Body of pancreas (tissue), 4 donors: ENCODE results near the gene USP31.

Experiments used
- POLR2A ChIP-seq, 3 donors: fragments of 450-650 bp; IDR thresholded peaks; one replicate each; pipeline ENCODE4 v1.6.1; 2016; ENCODE audit warnings: antibody characterized with exemption in 3 of 3, mild to moderate bottlenecking in 2 of 3
- TF ChIP-seq, protein P1 (sequence below), 7 experiments: fragments of 450-650 bp in 4 of 7; fragments of 200-600 bp in 3 of 7; sonication (generic) in 3 of 7; IDR thresholded peaks; one replicate each; pipeline ENCODE4 v1.5.1; 2016 to 2019; ENCODE audit warnings: antibody characterized with exemption in 7 of 7

DNA sequence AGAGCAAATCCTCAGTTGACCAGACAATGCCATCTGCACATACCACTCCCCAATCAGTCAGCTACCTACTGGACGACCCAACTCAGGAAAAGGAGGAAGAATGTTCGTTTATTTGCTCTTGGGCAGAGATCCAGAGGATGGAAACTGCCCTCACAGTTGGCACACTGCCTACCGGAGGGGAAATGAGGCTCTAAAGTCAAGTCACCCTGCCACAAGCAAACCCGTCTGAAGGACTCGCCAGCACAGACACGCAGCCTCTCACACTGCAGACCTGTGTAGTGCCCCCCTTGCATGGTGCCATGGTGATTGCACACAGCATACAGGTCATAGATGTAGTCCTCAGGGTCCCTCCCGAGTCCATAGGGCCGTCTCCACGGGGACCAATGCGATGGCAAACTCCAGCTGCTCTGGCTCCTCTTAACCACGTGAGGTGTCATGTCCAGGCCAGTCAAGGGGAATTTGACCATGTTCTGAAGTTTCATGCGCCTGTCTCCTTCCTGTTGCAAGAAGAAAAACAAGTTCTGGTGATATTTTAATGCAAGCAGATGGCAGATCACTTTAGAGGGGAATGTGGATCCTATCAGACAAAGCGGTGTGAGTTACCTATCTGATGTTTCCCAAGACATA is 69.5 kb downstream of the USP31 start:
- TF ChIP-seq, protein P1, sequence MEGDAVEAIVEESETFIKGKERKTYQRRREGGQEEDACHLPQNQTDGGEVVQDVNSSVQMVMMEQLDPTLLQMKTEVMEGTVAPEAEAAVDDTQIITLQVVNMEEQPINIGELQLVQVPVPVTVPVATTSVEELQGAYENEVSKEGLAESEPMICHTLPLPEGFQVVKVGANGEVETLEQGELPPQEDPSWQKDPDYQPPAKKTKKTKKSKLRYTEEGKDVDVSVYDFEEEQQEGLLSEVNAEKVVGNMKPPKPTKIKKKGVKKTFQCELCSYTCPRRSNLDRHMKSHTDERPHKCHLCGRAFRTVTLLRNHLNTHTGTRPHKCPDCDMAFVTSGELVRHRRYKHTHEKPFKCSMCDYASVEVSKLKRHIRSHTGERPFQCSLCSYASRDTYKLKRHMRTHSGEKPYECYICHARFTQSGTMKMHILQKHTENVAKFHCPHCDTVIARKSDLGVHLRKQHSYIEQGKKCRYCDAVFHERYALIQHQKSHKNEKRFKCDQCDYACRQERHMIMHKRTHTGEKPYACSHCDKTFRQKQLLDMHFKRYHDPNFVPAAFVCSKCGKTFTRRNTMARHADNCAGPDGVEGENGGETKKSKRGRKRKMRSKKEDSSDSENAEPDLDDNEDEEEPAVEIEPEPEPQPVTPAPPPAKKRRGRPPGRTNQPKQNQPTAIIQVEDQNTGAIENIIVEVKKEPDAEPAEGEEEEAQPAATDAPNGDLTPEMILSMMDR (IDR thresholded peaks at IDR 0.05): no peak
- TF ChIP-seq POLR2A (IDR thresholded peaks at IDR 0.05): no peak
